K562 (cell line): Measurements from ENCODE around the gene EMILIN1. TPM values are rescaled to one million over a fixed set of nuclear protein-coding genes. Genes with fewer than 3 reads are reported as not detected.

Source experiments
- ATAC-seq: fragments of 200-7000 bp; cut with Tn5 transposase; 3 replicates; pipeline ENCODE4 v1.9.1; 2020; ENCODE audit warnings: moderate library complexity
- BruUV-seq: library from RNA; stranded (reverse); fragments of 400-500 nt; replicated peaks from 2 replicates; lab custom pipeline; 2021; lab: Mats Ljungman, UMichigan
- CTCF ChIA-PET: fragments of 300-600 bp; formaldehyde crosslinking; extraction: SDS; loops from one replicate; lab custom pipeline; 2021; ENCODE audit warnings: low intra/inter-chr PET ratio; lab: Yijun Ruan, JAX
- POLR2A ChIA-PET: fragments of 300-600, 350-650 bp; sonication (Branson Sonifier 250); formaldehyde crosslinking; extraction: SDS; loops from one replicate; lab custom pipeline; 2021; ENCODE audit warnings: antibody characterized with exemption, inconsistent platforms; lab: Yijun Ruan, JAX
- DNase-seq, 4 experiments: peaks; one replicate each; pipeline versions ENCODE4 v3.0.0 to v3.0.0-alpha.2; 2011 to 2018; ENCODE audit warnings: low spot score in 3 of 4, mixed read lengths in 3 of 4; ENCODE audit errors: extremely low read depth in 1 of 4
- FAIRE-seq: peaks from 2 replicates; lab custom pipeline; 2011; peaks lifted over from hg19 to GRCh38; lab: Jason Lieb, UNC
- H2AFZ ChIP-seq: 2 replicates; pipeline ENCODE4 v1.6.0; 2011; ENCODE audit warnings: low read depth, low read length, control low read depth, inconsistent platforms
- H3K27ac ChIP-seq: fragments of 200-600 bp; 3 replicates; pipeline ENCODE4 v1.8.0; 2011; ENCODE audit warnings: low read depth, mild to moderate bottlenecking, control low read depth, inconsistent platforms, low read length, moderate library complexity, mixed read lengths; ENCODE audit errors: extremely low read depth
- H3K27me3 ChIP-seq, 2 experiments: fragments of 300-600 bp in 1 of 2; 2 replicates in 1 of 2; 3 replicates in 1 of 2; pipeline versions ENCODE4 v1.6.0 to v1.8.0; 2011; ENCODE audit warnings: inconsistent platforms in 2 of 2, low read length in 2 of 2, mild to moderate bottlenecking in 1 of 2, mixed read lengths in 1 of 2, moderate library complexity in 1 of 2; ENCODE audit not compliant: control insufficient read depth in 2 of 2, insufficient read depth in 2 of 2
- H3K36me3 ChIP-seq: fragments of 300-600 bp; 3 replicates; pipeline ENCODE4 v1.8.0; 2011; ENCODE audit warnings: mild to moderate bottlenecking, low read length, inconsistent platforms; ENCODE audit not compliant: control insufficient read depth, insufficient read depth
- H3K4me1 ChIP-seq, 2 experiments: fragments of 200-600 bp in 1 of 2; replicated peaks in 1 of 2; 2 replicates in 1 of 2; 3 replicates in 1 of 2; pipeline versions ENCODE4 v1.5.1 to v1.8.0; 2011; ENCODE audit warnings: inconsistent platforms in 2 of 2, low read length in 2 of 2, mild to moderate bottlenecking in 1 of 2, mixed read lengths in 1 of 2, moderate library complexity in 1 of 2; ENCODE audit not compliant: control insufficient read depth in 2 of 2, insufficient read depth in 2 of 2
- H3K4me2 ChIP-seq: 2 replicates; pipeline ENCODE4 v1.6.1; 2011; ENCODE audit warnings: low read length, control low read depth, inconsistent platforms, mixed read lengths; ENCODE audit not compliant: insufficient read depth
- H3K4me3 ChIP-seq: fragments of 200-600 bp; sonication (generic), shearing (Covaris generic); 2 replicates; pipeline ENCODE4 v1.5.1; 2016; ENCODE audit warnings: control low read depth, inconsistent platforms
- H3K79me2 ChIP-seq: fragments of 200-600 bp; 3 replicates; pipeline ENCODE4 v1.8.0; 2011; ENCODE audit warnings: low read length, inconsistent platforms; ENCODE audit not compliant: control insufficient read depth, insufficient read depth
- H3K9ac ChIP-seq, 2 experiments: 2 replicates each; pipeline versions ENCODE4 v1.6.0 to v1.6.1; 2011; ENCODE audit warnings: low read depth in 2 of 2, low read length in 2 of 2, control low read depth in 1 of 2, inconsistent platforms in 1 of 2, mild to moderate bottlenecking in 1 of 2, mixed read lengths in 1 of 2; ENCODE audit not compliant: insufficient read depth in 1 of 2
- H3K9me1 ChIP-seq: one replicate; pipeline ENCODE4 v1.6.0; 2011; ENCODE audit warnings: inconsistent platforms, mild to moderate bottlenecking, low read length, moderate library complexity; ENCODE audit not compliant: control insufficient read depth, insufficient read depth
- H3K9me3 ChIP-seq: replicated peaks from 2 replicates; pipeline ENCODE4 v1.5.1; 2011; ENCODE audit warnings: low read depth, low read length, inconsistent platforms; ENCODE audit not compliant: control insufficient read depth, insufficient read depth
- H4K20me1 ChIP-seq: replicated peaks from 2 replicates; pipeline ENCODE4 v1.6.1; 2011; ENCODE audit warnings: low read length, inconsistent platforms, mixed read lengths; ENCODE audit not compliant: control insufficient read depth, insufficient read depth
- CBX8 ChIP-seq: fragments of 200-600 bp; sonication (generic); IDR thresholded peaks from 2 replicates; pipeline ENCODE4 v1.6.1; 2012; ENCODE audit warnings: borderline replicate concordance, mixed run types, low read depth, mild to moderate bottlenecking, moderate library complexity, mixed read lengths, low read length, control low read depth, inconsistent platforms; ENCODE audit not compliant: poor library complexity, severe bottlenecking; ENCODE audit errors: extremely low read depth
- LEF1 ChIP-seq: fragments of 450-650 bp; IDR thresholded peaks from 2 replicates; pipeline ENCODE4 v1.6.1; 2016; ENCODE audit warnings: mild to moderate bottlenecking
- NFIC ChIP-seq: fragments of 450-650 bp; IDR thresholded peaks from 2 replicates; pipeline ENCODE4 v1.6.1; 2017; ENCODE audit warnings: mild to moderate bottlenecking, inconsistent platforms
- NFIX ChIP-seq: fragments of 250-450 bp; sonication (Bioruptor Pico); IDR thresholded peaks from 2 replicates; pipeline ENCODE4 v1.4.0; 2020; ENCODE audit warnings: low read depth, mild to moderate bottlenecking, moderate library complexity
- SPI1 ChIP-seq: IDR thresholded peaks from 2 replicates; pipeline ENCODE4 v1.6.1; 2011; ENCODE audit warnings: low read depth, low read length, control low read depth, borderline replicate concordance
- ZEB2 ChIP-seq: fragments of 450-650 bp; IDR thresholded peaks from 2 replicates; pipeline ENCODE4 v1.6.1; 2016
- WGBS: fragments of 100-300 bp; shearing (Covaris generic); methylation state at CpG from one replicate; pipeline ENCODE4 v1.1.6; 2016; ENCODE audit warnings: low coverage, mixed read lengths; ENCODE audit not compliant: insufficient coverage; ENCODE audit errors: missing lambda C conversion rate; 5-methylcytosine and 5-hydroxymethylcytosine counted together
- in situ Hi-C: fragments of 300-500 bp; cut with MboI; formaldehyde crosslinking; loops from 4 replicates; pipeline ENCODE4 v1.15.0; 2018; ENCODE audit warnings: inconsistent platforms, mixed read lengths
- intact Hi-C: fragments of 100-400 bp; cut with micrococcal nuclease; formaldehyde crosslinking; loops from 2 replicates; pipeline ENCODE4 v1.14.2; 2022
- polyA plus RNA-seq, 8 experiments: library from polyadenylated mRNA; depleted of rRNA in 4 of 8; stranded (reverse) in 5 of 8; unstranded in 3 of 8; fragments of >200 nt; fragmentation: Nextera tagmentation in 2 of 8; fragmentation: Illumina TruSeq in 1 of 8; extraction: Ambion mirVana in 2 of 8; extraction: Trizol in 1 of 8; gene quantifications; 2 replicates each; pipeline versions ENCODE4 v1.2.1 to v1.2.3, GENCODE V29; 2011 to 2014; ENCODE audit warnings: inconsistent platforms in 1 of 8, missing spikeins in 1 of 8
- total RNA-seq, 7 experiments: library from RNA; depleted of rRNA in 6 of 7; stranded (reverse); fragments of >200 nt in 6 of 7; fragmentation: Illumina TruSeq in 2 of 7; extraction: Trizol in 2 of 7; gene quantifications; 2 replicates each; pipeline versions ENCODE4 v1.2.1 to v1.2.3, GENCODE V29; 2011 to 2021; ENCODE audit warnings: low replicate concordance in 1 of 7
- TF ChIP-seq, protein P1 (sequence below): sonication (generic); formaldehyde crosslinking; IDR thresholded peaks from 2 replicates; pipeline ENCODE4 v1.8.0; 2022; ENCODE audit warnings: mild to moderate bottlenecking, missing genetic modification reagents, borderline replicate concordance
- TF ChIP-seq, protein P2 (sequence below): sonication (generic); formaldehyde crosslinking; IDR thresholded peaks from 2 replicates; pipeline ENCODE4 v1.8.0; 2022; ENCODE audit warnings: missing genetic modification reagents, mild to moderate bottlenecking, moderate library complexity, borderline replicate concordance
- TF ChIP-seq, protein P3 (sequence below): fragments of 450-650 bp; IDR thresholded peaks from 2 replicates; pipeline ENCODE4 v1.6.1; 2016; ENCODE audit warnings: borderline replicate concordance
- TF ChIP-seq, protein P4 (sequence below), 3 experiments: IDR thresholded peaks in 2 of 3; conservative IDR thresholded peaks in 1 of 3; 2 replicates each; pipeline ENCODE4 v1.5.1; 2011 to 2012; ENCODE audit warnings: low read length in 3 of 3, mild to moderate bottlenecking in 3 of 3, control low read depth in 2 of 3, improper control_type of control experiment in 1 of 3, inconsistent platforms in 1 of 3, low read depth in 1 of 3, mixed read lengths in 1 of 3, moderate library complexity in 1 of 3; ENCODE audit not compliant: insufficient read depth in 2 of 3
- TF ChIP-seq, protein P5 (sequence below): sonication (generic); formaldehyde crosslinking; IDR thresholded peaks from 2 replicates; pipeline ENCODE4 v1.8.0; 2022; ENCODE audit warnings: mild to moderate bottlenecking, low read depth, missing genetic modification reagents

The EMILIN1 gene
- total and polyA plus RNA-seq, 9 of the 15 experiments (the other 6 are each of a cell fraction or from before 2014, with no cell fraction given) = 0.04 to 2.7 (median 0.54) TPM; not detected in 2

DNA sequence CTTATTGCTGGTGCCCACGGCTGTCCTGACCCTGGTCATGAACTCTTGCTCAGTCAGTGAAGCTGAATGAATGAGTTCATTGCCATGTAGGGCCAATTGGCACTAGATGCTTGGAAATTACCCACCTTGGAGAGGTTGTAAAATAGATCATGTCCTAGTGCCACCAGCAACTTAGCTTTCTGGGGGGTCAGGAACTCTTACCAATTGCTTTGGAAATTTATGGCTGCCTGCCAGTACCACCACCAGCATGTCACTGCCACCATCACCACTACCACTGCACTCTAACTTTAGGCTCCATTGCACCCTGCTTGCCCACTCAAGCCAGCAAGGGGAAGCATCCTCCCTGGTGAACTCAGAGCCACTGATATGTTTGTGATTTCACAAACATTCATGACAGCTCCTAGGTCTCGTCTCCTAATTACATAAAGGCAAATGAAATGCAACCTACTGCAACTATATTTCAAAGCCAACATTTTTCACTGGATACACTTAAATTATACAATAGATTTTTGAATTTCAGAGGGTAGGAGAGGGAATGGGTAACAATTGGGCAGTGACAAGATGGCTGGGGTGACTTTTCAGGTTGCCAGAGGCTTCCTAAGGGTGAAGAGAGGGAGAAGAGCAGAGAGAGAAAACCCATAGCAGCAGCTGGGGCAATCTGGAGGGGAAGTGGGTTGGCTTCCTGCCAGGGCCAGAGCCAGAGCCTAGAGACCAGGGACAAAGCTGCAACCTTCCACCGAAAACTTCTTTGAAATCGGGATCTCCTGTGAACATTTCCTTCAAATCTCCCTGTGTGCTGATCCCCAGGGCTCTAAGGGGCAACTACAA, 3.5 kb upstream of the EMILIN1 start:
- Histone ChIP-seq H3K4me2 (no peak overlapping the region), H3K27me3 (no peaks in the 10 kb centered on the region)
- intact Hi-C loops = no loop called here

More for the DNA sequence above, 3.5 kb upstream of the EMILIN1 start:
- no peak overlapping the region for H3K4me3 ChIP-seq
- TF ChIP-seq NFIC (peak; percentile 95), CBX8 (no peak), SPI1 (peak; percentile 32; the same call in 1 of the 2 replicates), NFIX (CRISPR knock-in tag) (peak; percentile 20; the same call in 1 of the 2 replicates), ZEB2 (no peak), LEF1 (no peak)
- TF ChIP-seq, protein P1, sequence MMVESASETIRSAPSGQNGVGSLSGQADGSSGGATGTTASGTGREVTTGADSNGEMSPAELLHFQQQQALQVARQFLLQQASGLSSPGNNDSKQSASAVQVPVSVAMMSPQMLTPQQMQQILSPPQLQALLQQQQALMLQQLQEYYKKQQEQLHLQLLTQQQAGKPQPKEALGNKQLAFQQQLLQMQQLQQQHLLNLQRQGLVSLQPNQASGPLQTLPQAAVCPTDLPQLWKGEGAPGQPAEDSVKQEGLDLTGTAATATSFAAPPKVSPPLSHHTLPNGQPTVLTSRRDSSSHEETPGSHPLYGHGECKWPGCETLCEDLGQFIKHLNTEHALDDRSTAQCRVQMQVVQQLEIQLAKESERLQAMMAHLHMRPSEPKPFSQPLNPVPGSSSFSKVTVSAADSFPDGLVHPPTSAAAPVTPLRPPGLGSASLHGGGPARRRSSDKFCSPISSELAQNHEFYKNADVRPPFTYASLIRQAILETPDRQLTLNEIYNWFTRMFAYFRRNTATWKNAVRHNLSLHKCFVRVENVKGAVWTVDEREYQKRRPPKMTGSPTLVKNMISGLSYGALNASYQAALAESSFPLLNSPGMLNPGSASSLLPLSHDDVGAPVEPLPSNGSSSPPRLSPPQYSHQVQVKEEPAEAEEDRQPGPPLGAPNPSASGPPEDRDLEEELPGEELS (CRISPR knock-in tag) = no peak
- TF ChIP-seq, protein P2, sequence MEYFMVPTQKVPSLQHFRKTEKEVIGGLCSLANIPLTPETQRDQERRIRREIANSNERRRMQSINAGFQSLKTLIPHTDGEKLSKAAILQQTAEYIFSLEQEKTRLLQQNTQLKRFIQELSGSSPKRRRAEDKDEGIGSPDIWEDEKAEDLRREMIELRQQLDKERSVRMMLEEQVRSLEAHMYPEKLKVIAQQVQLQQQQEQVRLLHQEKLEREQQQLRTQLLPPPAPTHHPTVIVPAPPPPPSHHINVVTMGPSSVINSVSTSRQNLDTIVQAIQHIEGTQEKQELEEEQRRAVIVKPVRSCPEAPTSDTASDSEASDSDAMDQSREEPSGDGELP = peak; percentile 10; the same call in 1 of the 2 replicates
- TF ChIP-seq, protein P3, sequence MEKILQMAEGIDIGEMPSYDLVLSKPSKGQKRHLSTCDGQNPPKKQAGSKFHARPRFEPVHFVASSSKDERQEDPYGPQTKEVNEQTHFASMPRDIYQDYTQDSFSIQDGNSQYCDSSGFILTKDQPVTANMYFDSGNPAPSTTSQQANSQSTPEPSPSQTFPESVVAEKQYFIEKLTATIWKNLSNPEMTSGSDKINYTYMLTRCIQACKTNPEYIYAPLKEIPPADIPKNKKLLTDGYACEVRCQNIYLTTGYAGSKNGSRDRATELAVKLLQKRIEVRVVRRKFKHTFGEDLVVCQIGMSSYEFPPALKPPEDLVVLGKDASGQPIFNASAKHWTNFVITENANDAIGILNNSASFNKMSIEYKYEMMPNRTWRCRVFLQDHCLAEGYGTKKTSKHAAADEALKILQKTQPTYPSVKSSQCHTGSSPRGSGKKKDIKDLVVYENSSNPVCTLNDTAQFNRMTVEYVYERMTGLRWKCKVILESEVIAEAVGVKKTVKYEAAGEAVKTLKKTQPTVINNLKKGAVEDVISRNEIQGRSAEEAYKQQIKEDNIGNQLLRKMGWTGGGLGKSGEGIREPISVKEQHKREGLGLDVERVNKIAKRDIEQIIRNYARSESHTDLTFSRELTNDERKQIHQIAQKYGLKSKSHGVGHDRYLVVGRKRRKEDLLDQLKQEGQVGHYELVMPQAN = no peak
- TF ChIP-seq, protein P4, sequence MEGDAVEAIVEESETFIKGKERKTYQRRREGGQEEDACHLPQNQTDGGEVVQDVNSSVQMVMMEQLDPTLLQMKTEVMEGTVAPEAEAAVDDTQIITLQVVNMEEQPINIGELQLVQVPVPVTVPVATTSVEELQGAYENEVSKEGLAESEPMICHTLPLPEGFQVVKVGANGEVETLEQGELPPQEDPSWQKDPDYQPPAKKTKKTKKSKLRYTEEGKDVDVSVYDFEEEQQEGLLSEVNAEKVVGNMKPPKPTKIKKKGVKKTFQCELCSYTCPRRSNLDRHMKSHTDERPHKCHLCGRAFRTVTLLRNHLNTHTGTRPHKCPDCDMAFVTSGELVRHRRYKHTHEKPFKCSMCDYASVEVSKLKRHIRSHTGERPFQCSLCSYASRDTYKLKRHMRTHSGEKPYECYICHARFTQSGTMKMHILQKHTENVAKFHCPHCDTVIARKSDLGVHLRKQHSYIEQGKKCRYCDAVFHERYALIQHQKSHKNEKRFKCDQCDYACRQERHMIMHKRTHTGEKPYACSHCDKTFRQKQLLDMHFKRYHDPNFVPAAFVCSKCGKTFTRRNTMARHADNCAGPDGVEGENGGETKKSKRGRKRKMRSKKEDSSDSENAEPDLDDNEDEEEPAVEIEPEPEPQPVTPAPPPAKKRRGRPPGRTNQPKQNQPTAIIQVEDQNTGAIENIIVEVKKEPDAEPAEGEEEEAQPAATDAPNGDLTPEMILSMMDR (IDR thresholded peaks at IDR 0.05 in 2 of 3, conservative IDR thresholded peaks at IDR 0.05 in 1 of 3; ENCODE audit: insufficient read depth in 2 of 3, low read depth in 1 of 3, low read length in 3 of 3) = no peak
- TF ChIP-seq, protein P5, sequence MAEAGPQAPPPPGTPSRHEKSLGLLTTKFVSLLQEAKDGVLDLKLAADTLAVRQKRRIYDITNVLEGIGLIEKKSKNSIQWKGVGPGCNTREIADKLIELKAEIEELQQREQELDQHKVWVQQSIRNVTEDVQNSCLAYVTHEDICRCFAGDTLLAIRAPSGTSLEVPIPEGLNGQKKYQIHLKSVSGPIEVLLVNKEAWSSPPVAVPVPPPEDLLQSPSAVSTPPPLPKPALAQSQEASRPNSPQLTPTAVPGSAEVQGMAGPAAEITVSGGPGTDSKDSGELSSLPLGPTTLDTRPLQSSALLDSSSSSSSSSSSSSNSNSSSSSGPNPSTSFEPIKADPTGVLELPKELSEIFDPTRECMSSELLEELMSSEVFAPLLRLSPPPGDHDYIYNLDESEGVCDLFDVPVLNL (CRISPR knock-in tag) = no peak
- BruUV-seq = no TSS peak
- FAIRE-seq (no peak), ATAC-seq (no peak), DNase-seq (peak in 2 of 4 experiments; percentile 47 to 58)
- ChIA-PET CTCF (no interaction called here), POLR2A (interaction anchor here (0.6 to 1.4 kb wide), 4 partner anchors 10 to 468 kb away, joined by 3 to 4 read pairs (median 3); partner anchors contain the start of gene KHK)
- H3K79me2 ChIP-seq = peaks cover 16% of the 10 kb centered on the region
- in situ Hi-C loops = no loop called here
- H3K27ac ChIP-seq = no peak overlapping the region; the same call in 2 of the 3 replicates
- peaks cover 50 to 57% of the 10 kb centered on the region in 2 experiments for H3K4me1 ChIP-seq
- no peaks in the 10 kb centered on the region for H3K9me1 ChIP-seq
- no peaks in the 10 kb centered on the region for H4K20me1 ChIP-seq
- H3K36me3 ChIP-seq = peaks cover 8% of the 10 kb centered on the region; the same call in 1 of the 3 replicates
- 51% methylated on average over 4 of the region's 4 CpGs for WGBS
- peak overlapping the region in 1 of 2 experiments; percentile 79; a peak in 1 of 4 replicates for H3K9ac ChIP-seq
- H2AFZ ChIP-seq = peak overlapping the region; percentile 78
- H3K9me3 ChIP-seq = no peaks in the 10 kb centered on the region
